ENCODE measurements around the gene CNKSR3. TPM values are rescaled to one million over a fixed set of nuclear protein-coding genes. Genes with fewer than 3 reads are reported as not detected.

Gene CNKSR3
- total and polyA plus RNA-seq, 8 donors, result 10.5 to 33.2 (median 29.8) TPM

DNA sequence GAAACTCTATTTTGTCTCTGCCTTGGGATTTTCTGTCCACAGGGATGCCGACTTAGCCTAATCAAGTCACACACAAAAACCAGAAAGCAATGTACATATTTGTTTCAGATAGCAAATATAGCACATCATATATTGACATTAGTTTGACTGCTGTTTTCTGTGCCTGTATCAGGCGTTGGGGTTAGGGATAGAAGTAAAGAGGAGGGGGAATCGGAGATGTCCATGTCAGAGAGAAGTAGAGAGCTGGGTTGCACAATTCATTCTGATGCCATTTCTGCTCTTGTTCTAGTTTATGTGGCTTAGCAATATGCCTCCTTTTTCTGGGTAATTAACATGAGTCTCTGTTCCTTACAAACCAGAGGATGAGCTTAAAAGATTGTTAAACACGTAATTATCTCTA, 139.2 kb downstream of the CNKSR3 start:
- Histone ChIP-seq H3K9me3 (no peaks in the 10 kb centered on the region), H3K4me1 (peaks cover 0 to 29% of the 10 kb centered on the region in 2 donors), H3K36me3 (no peaks in the 10 kb centered on the region), H3K4me3 (no peak overlapping the region), H3K27ac (no peak overlapping the region), H3K27me3 (no peaks in the 10 kb centered on the region)
- TF ChIP-seq, protein P1, sequence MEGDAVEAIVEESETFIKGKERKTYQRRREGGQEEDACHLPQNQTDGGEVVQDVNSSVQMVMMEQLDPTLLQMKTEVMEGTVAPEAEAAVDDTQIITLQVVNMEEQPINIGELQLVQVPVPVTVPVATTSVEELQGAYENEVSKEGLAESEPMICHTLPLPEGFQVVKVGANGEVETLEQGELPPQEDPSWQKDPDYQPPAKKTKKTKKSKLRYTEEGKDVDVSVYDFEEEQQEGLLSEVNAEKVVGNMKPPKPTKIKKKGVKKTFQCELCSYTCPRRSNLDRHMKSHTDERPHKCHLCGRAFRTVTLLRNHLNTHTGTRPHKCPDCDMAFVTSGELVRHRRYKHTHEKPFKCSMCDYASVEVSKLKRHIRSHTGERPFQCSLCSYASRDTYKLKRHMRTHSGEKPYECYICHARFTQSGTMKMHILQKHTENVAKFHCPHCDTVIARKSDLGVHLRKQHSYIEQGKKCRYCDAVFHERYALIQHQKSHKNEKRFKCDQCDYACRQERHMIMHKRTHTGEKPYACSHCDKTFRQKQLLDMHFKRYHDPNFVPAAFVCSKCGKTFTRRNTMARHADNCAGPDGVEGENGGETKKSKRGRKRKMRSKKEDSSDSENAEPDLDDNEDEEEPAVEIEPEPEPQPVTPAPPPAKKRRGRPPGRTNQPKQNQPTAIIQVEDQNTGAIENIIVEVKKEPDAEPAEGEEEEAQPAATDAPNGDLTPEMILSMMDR (IDR thresholded peaks at IDR 0.05), result no peak
- DNase-seq (peak in 1 of 4 donors; percentile 22), ATAC-seq (no peak)
- intact Hi-C loops (cut with DNase I), result no loop called here

DNA sequence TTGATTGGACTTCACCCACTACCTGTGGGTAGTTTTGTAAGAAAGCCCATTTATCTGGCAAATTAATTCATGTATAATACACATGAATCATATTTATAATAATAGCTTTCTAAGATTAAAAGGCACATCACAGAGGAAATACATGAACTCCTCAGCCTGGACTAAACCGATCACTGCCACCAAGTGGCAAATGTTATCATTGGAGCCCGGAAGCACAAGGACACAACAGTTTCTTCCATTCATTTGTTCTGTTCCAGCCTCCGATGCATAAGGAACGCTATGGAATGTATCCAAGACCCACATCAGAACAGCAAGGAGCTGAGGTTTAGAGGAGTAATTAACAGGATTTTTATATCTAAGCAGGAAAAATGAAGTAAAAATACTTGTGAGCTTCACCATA, 139.9 kb downstream of the CNKSR3 start:
- Histone ChIP-seq H3K27me3 (no peaks in the 10 kb centered on the region), H3K9me3 (no peaks in the 10 kb centered on the region), H3K36me3 (no peaks in the 10 kb centered on the region), H3K4me1 (peaks cover 0 to 29% of the 10 kb centered on the region in 2 donors), H3K27ac (no peak overlapping the region), H3K4me3 (no peak overlapping the region)
- ATAC-seq, result peak; percentile 76
- DNase-seq, result peak in 2 of 4 donors; percentile 39 to 64
- TF ChIP-seq, protein P1 (IDR thresholded peaks at IDR 0.05), result no peak
- intact Hi-C loops (cut with DNase I), result no loop called here

DNA sequence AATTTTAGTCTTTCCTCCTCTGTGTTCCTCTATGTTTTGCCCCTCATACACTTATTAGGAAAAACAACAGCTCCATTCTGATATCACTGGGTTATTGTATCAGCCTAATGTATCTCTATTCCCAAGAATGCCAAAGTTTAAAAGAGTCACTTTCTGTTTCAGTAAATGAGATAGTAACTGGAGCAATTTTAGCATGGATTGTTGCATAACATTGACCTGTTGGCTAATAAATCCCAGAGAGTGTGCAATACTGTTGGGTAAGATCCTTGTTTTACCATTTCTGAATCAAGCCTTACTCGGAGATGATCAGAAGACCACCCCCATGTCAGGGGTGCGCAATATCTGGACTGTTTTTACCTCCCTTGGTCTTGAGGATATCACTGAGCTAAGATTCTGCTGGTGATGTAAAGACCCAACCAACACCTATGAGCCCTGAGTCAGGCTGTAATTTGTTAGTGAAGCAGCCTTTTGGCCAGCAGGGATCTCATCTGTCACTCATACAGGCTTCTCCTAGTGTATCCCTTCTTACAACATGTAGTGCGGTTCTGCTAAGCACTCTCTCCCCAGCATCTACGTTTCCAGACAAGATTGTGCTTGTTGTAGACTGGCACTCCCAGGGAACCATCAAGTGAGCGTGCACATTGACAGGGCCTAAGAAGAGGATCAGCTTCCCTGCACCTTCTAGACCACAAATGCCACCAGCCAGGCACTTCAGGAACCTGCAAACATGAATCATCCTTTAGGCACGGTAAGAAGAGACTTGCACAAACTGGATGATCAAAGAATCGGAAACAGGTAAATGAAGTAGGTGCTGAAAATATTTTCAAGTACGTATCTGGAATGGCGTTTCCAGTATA, 142.4 kb downstream of the CNKSR3 start:
- Histone ChIP-seq H3K9me3 (no peaks in the 10 kb centered on the region), H3K36me3 (no peaks in the 10 kb centered on the region), H3K4me3 (no peak overlapping the region), H3K27ac (peak overlapping the region in 1 of 2 donors; percentile 59), H3K27me3 (no peaks in the 10 kb centered on the region), H3K4me1 (peaks cover 0 to 29% of the 10 kb centered on the region in 2 donors)
- ATAC-seq (peak; percentile 72), DNase-seq (no peak)
- intact Hi-C loops (cut with DNase I), result no loop called here
- TF ChIP-seq, protein P1 (IDR thresholded peaks at IDR 0.05), result no peak

DNA sequence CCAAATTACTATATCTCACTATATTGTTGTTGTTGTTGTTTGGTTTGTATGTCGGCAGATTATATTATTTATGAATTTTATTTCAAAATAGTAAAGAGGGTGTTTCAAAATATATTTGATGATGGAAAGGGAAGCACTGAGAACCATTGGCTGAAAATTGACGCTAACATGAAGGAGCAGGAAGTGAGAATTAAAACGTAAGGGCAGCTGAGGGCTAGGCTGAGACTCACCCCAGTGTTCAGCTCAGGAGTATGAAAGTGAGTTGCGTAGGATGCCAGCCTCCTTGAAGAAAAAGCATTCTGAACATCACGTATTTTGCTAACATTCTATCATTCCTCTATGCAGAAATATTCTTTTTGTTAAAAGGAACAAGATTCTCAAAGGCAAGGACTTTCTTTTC, 143.1 kb downstream of the CNKSR3 start:
- Histone ChIP-seq H3K27me3 (no peaks in the 10 kb centered on the region), H3K9me3 (no peaks in the 10 kb centered on the region), H3K36me3 (no peaks in the 10 kb centered on the region), H3K27ac (peak overlapping the region in 1 of 2 donors; percentile 59), H3K4me3 (no peak overlapping the region), H3K4me1 (peaks cover 0 to 29% of the 10 kb centered on the region in 2 donors)
- intact Hi-C loops (cut with DNase I), result no loop called here
- no peak for ATAC-seq
- TF ChIP-seq, protein P1 (IDR thresholded peaks at IDR 0.05), result no peak
- DNase-seq, result no peak

DNA sequence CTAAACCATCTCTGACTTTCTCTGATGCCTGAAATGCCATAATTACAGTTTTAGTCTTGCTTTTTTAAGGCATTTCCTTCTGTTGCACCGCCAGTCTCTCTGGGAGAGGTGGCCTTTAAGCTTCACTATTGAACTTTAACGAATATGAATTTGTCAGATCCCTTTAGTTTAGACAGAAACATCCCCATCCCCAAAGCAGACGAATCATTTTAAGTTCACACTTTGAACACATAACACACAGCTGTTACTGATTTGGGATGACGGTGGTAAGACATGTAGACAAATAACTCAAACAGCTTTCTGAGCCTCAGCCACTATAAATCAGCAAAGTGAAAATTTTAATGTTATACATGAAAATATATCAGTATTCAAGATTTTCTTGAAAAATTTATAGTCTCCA, 146.7 kb downstream of the CNKSR3 start:
- H3K9me3 ChIP-seq, result no peaks in the 10 kb centered on the region
- TF ChIP-seq, protein P1 (IDR thresholded peaks at IDR 0.05), result no peak
- no peak overlapping the region for H3K4me3 ChIP-seq
- H3K4me1 ChIP-seq, result peaks cover 0 to 22% of the 10 kb centered on the region in 2 donors
- H3K27ac ChIP-seq, result no peak overlapping the region
- intact Hi-C loops (cut with DNase I), result no loop called here
- no peak for ATAC-seq
- no peaks in the 10 kb centered on the region for H3K27me3 ChIP-seq
- DNase-seq, result no peak
- H3K36me3 ChIP-seq, result no peaks in the 10 kb centered on the region
